Effector memory CD4-positive, alpha-beta T cell (primary cell): ENCODE results near the gene LITAF.
"Not testable (repeated sequence)": the region's sequence is repeated elsewhere in the genome, so short reads cannot be mapped to it uniquely, and the experiment has no call there.

Experiments
- DNase-seq, 3 donors: peaks; one replicate each; pipeline ENCODE4 v3.0.0-alpha.2; 2020
- H3K27ac ChIP-seq: 2 replicates; pipeline ENCODE4 v1.7.0; 2013; ENCODE audit warnings: mild to moderate bottlenecking, low read length, moderate library complexity; ENCODE audit not compliant: insufficient read depth, poor library complexity, severe bottlenecking
- H3K27me3 ChIP-seq: replicated peaks from 2 replicates; pipeline ENCODE4 v1.7.0; 2013; ENCODE audit warnings: mild to moderate bottlenecking, low read length; ENCODE audit not compliant: insufficient read depth, control insufficient read depth, poor library complexity, severe bottlenecking
- H3K36me3 ChIP-seq: 2 replicates; pipeline ENCODE4 v1.7.0; 2013; ENCODE audit warnings: mild to moderate bottlenecking, low read length, moderate library complexity; ENCODE audit not compliant: control insufficient read depth, insufficient read depth
- H3K4me1 ChIP-seq: 2 replicates; pipeline ENCODE4 v1.7.0; 2013; ENCODE audit warnings: low read length, mild to moderate bottlenecking; ENCODE audit not compliant: control insufficient read depth, insufficient read depth, poor library complexity, severe bottlenecking
- H3K4me3 ChIP-seq: 2 replicates; pipeline ENCODE4 v1.7.0; 2013; ENCODE audit warnings: low read length, low read depth, mild to moderate bottlenecking; ENCODE audit not compliant: insufficient read depth, poor library complexity, severe bottlenecking
- H3K9me3 ChIP-seq: 2 replicates; pipeline ENCODE4 v1.7.0; 2013; ENCODE audit warnings: mild to moderate bottlenecking, low read length, moderate library complexity; ENCODE audit not compliant: control insufficient read depth

LITAF gene

DNA sequence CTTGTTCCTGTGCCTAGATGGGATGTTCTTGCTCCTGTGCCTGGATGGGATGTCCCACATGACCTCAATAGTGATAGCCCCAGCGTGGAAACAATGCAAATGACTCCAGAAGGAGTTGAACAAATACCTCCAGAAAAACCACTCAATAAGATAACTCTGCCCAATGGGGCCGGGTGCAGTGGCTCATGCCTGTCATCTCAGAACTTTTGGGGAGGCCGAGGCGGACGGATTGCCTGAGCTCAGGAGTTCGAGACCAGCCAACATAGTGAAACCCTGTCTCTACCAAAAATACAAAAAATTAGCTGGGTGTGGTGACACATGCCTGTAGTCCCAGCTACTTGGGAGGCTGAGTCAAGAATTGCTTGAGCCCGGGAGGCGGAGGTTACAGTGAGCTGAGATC lies 15.2 kb upstream of the LITAF start:
- H3K27me3 ChIP-seq, result no peaks in the 10 kb centered on the region
- no peaks in the 10 kb centered on the region for H3K9me3 ChIP-seq
- H3K36me3 ChIP-seq, result no peaks in the 10 kb centered on the region
- no peak overlapping the region for H3K27ac ChIP-seq
- no peak overlapping the region for H3K4me3 ChIP-seq
- no peaks in the 10 kb centered on the region for H3K4me1 ChIP-seq
- no peak for DNase-seq

DNA sequence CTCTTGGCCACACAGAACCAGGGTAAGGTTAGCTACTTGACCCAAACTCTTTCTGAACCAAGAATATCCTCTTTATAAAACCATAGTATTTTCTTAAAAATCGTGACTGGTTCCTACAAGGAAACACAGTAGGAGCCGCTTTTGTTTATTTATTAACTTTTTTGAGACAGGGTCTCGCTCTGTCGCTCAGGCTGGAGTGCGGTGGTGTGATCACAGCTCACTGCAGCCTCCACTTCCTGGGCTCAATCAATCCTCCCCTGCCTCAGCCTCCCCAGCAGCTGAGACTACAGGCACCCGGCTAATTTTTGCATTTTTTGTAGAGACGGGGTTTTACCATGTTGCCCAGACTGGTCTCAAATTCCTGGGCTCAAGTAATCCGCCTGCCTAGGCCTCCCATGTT lies 14.7 kb upstream of the LITAF start:
- Histone ChIP-seq H3K4me1 (no peaks in the 10 kb centered on the region), H3K9me3 (no peaks in the 10 kb centered on the region), H3K27ac (no peak overlapping the region), H3K27me3 (no peaks in the 10 kb centered on the region), H3K4me3 (no peak overlapping the region), H3K36me3 (no peaks in the 10 kb centered on the region)
- DNase-seq, result no peak

DNA sequence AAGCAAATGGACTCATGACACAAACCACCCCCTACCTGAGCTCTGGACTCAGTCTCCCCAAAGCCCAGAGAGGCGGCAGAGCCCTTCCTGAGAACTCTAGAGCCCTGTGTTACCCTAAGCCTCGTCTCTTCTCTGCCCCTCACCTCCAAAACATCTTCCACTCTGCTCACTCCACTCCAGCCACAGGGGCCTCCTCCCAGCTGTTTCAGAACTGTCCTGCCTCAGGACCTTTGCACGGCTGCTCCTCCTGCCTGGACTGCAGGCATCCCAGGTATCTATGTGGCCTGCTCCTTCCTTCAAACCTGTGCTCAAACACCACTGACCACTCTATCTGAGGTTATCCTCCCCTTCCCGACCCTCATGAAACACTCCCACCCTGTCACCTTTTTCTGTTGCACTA lies 12.9 kb upstream of the LITAF start:
- Histone ChIP-seq H3K4me1 (no peaks in the 10 kb centered on the region), H3K27ac (no peak overlapping the region), H3K36me3 (no peaks in the 10 kb centered on the region), H3K27me3 (no peaks in the 10 kb centered on the region), H3K4me3 (no peak overlapping the region), H3K9me3 (no peaks in the 10 kb centered on the region)
- DNase-seq, result no peak

DNA sequence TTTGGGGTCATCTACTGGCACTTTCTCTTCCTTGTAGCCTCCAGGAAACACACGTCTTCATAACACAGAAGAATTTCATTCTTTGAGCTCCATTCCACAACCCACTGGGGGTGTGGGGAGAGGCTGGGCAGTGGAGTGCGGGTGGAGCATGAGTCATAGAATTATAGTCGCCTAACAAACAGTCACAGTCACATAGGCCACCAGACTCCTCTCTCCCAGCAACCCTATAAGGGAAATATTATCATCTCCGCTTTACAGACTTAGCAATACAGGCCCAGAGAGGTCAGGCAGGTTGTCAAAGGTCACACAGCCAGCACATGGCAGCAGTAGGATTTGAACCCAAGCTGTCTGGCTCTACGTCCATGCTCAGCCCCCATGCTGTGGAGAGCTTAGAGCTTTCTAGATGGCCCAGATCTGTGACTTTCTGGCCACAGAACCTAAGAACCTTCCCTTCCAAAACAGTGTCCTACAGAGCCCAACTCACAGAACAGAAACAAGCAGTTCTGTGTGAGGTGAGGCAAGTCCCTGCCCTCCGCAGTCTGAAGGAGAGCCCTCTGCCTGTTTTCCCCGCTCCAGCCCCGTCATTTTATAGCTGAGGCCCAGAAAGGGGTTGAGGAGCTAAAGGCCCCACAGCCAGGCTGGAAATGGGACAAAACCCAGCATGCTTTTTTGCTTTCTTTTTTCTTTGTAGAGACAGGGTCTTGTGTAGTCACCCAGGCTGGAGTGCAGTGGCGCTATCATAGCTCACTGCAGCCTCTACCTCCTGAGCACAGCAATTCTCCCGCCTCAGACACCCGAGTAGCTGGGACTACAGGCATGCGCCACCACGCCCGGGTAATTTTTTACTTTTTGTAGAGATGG lies 10.7 kb upstream of the LITAF start:
- Histone ChIP-seq H3K4me3 (no peak overlapping the region), H3K36me3 (no peaks in the 10 kb centered on the region), H3K27ac (no peak overlapping the region), H3K9me3 (no peaks in the 10 kb centered on the region), H3K4me1 (no peaks in the 10 kb centered on the region), H3K27me3 (no peaks in the 10 kb centered on the region)
- DNase-seq, result no peak

DNA sequence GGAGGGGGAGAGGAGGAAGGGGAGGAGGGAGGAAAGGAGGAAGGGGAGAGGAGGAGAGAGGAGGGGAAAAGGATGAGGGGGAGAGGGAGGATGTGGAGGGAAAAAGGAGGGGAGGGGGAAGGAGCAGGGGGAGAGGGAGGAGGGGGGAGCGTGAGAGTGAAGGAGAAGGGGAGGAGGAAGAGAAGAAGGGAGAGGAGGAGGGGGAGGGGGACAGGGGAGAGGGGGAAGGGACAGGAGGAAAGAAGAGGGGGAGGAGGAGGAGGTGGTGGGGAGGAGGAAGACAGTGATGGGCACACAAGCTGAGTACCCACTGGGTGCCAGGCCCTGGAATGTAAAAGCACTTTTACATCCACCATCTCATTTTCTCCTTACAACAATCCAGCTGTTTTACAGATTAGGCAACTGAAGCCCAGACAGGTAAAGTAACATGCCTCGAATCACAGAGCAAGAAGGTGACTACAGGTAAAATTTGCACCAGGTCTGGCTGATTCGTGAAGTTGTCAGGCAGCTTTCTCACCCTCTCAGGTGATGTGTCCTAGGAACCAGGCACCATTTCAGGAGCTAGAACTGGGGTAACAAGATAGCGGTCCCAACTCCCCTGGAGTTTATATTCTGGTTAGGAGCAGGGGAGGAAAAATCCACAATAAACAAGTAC lies 10.0 kb upstream of the LITAF start:
- Histone ChIP-seq H3K4me3 (no peak overlapping the region), H3K9me3 (no peaks in the 10 kb centered on the region), H3K36me3 (no peaks in the 10 kb centered on the region), H3K4me1 (no peaks in the 10 kb centered on the region), H3K27me3 (no peaks in the 10 kb centered on the region), H3K27ac (no peak overlapping the region)
- DNase-seq, result no peak

DNA sequence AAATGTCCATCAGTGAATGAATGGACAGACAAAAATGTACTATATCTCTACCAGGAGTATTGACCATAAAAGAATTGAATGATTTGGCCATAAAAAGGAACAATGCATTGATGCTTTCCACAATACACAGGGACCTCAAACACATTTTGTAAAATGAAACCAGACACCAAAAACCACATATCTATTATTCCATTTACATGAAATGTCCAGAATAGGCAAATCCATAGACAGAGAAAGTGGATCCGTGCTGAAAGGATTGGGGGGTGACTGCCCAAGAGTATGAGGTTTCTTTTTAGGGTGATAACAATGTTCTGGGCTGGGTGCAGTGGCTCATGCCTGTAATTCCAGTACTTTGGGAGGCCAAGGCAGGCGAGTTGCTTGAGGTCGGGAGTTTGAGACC lies 6.9 kb upstream of the LITAF start:
- H3K4me3 ChIP-seq, result no peak overlapping the region
- no peaks in the 10 kb centered on the region for H3K4me1 ChIP-seq
- no peak overlapping the region for H3K27ac ChIP-seq
- DNase-seq, result no peak
- no peaks in the 10 kb centered on the region for H3K36me3 ChIP-seq
- no peaks in the 10 kb centered on the region for H3K9me3 ChIP-seq
- H3K27me3 ChIP-seq, result no peaks in the 10 kb centered on the region

DNA sequence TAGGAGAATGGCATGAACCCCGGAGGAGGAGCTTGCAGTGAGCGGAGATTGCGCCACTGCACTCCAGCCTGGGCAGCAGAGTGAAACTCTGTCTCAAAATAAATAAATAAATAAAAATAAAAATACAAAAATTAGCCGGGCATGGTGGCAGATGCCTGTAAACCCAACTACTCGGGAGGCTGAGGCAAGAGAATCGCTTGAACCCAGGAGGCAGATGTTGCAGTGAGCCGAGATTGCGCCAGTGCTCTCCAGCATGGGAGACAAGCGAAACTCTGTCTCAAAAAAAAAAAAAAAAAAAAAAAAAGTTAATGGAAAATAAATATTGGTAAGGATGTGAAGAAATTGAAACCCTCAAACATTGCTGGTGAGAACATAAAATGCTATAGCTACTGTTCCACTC lies 6.4 kb upstream of the LITAF start:
- not testable (repeated sequence) for DNase-seq, H3K36me3 ChIP-seq, H3K4me3 ChIP-seq, H3K27me3 ChIP-seq, H3K4me1 ChIP-seq, H3K9me3 ChIP-seq, H3K27ac ChIP-seq

DNA sequence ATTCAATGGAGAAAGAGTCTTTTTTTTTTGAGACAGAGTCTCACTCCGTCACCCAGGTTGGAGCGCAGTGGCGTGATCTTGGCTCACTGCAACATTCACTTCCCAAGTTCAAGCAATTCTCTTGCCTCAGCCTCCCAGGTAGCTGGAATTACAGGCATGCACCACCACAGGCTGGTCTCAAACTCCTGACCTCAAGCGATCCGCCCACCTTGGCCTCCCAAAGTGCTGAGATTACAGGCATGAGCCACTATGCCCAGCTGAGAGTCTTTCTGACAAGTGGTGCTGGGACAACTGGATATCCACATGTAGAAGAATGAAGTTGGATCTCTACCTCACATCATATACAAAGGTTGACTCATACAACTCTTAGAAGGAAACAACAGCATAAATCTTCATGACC lies 4.9 kb upstream of the LITAF start:
- not testable (repeated sequence) for H3K4me3 ChIP-seq, H3K27ac ChIP-seq, H3K4me1 ChIP-seq, H3K9me3 ChIP-seq, DNase-seq, H3K36me3 ChIP-seq, H3K27me3 ChIP-seq

DNA sequence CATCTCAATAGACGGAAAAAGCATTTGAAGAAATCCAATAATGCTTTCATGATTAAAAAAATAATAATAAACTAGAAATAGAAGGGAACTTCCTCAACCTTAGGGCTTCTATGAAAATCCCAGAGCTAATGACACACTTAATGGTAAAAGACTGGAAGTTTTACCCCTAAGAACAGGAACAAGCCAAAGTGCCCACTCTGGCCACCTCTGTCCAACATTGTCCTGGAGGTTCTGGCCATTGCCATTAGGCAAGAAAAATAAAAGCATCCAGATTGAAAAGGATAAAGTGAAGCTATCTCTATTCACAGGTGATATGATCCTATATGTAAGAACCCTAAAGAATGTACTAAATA lies 2.5 kb upstream of the LITAF start:
- H3K27ac ChIP-seq, result no peak overlapping the region

DNA sequence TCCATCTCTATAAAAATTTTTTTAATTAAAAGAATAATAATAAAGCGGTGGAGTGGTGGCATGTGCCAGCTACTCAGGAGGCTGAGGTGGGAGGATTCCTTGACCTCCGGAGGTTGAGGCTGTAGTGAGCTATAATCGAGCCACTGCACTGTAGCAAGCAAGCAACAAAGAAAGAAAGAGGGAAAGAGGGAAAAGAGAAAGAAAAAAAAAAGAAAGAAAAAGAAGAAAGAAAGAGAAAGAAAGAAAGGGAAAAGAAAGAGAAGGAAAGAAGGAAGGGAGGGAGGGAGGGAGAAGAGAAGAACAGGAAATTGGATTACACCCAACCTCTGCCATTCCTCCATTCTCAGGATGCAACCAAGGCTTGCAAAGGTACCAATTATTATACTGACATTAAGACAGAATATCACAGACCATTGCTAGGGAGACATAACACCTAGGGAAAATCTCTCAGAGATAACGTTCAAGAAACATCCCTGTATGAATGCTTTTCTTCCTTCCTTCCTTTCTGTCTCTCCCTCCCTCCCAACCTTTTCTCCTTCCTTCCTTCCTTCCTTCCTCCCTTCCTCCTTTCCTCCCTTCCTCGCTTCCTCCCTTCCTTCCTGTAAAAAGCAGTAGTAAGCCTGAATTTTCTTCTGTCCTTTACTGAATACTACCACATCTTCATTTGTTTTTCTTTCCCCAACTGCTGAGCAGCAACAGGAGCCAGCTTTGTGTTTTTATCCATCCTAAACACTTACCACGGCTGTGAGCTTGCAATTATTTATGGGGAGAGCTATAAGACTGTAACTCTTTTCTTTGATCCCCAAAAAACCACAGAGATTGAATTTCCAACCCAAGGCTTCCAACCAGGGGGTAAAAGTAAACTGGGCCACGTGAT lies 1.8 kb upstream of the LITAF start:
- Histone ChIP-seq H3K4me1 (peaks cover 21% of the 10 kb centered on the region), H3K27ac (no peak overlapping the region), H3K27me3 (no peaks in the 10 kb centered on the region), H3K36me3 (no peaks in the 10 kb centered on the region), H3K4me3 (no peak overlapping the region), H3K9me3 (no peaks in the 10 kb centered on the region)
- no peak for DNase-seq

More for the DNA sequence above, 2.5 kb upstream of the LITAF start:
- Histone ChIP-seq H3K9me3 (no peaks in the 10 kb centered on the region), H3K27me3 (no peaks in the 10 kb centered on the region), H3K4me1 (peaks cover 15% of the 10 kb centered on the region), H3K4me3 (no peak overlapping the region), H3K36me3 (no peaks in the 10 kb centered on the region)
- no peak for DNase-seq
